ENCODE results near the gene OSBPL5.

- no peak for TF ChIP-seq CTCF (IDR thresholded peaks at IDR 0.05)
- no peak for TF ChIP-seq EP300 (IDR thresholded peaks at IDR 0.05; ENCODE audit: low read depth)
- TF ChIP-seq POLR2AphosphoS5 (IDR thresholded peaks at IDR 0.05) = no peak
Observed at GRCh38 chr11:3085052-3085451, 80.1 kb downstream of the OSBPL5 start.
